Fibroblast of skin of left quadriceps (primary cell): Measurements from ENCODE around the gene PGAP2.
"Not testable (repeated sequence)": the region's sequence is repeated elsewhere in the genome, so short reads cannot be mapped to it uniquely, and the experiment has no call there.

ENCODE experiments used
- DNase-seq, 2 experiments: peaks; one replicate each; pipeline ENCODE4 v3.0.0-alpha.2; 2013; ENCODE audit warnings: low read depth in 2 of 2

Gene PGAP2

GRCh38 chr11:3807909-3808860 is at the start of gene PGAP2:
PGAP2 (plus strand) TSS chr11:3808560; CDS start chr11:3811260, 2,700 bp downstream.
- no peak for DNase-seq

DNA sequence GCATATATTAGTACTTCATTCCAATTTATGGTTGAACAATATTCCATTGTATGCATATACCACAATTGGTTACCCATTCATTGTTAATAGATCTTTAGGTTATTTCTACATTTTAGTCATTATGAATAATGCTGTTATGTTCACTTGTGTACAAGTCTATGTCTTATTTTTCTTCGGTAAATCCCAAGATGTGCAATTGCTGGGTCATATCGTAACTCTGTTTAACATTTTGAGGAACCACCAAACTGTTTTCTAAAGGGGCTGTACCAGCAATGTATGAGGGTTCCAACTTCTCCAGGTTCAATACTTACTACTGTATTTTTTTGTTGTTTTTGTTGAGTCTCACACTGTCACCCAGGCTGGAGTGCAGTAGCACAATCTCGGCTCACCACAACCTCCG is 44.1 kb upstream of the PGAP2 start:
- DNase-seq, result no peak

- not testable (repeated sequence) for DNase-seq
Observed at GRCh38 chr11:3766836-3767235, 41.5 kb upstream of the PGAP2 start.

DNA sequence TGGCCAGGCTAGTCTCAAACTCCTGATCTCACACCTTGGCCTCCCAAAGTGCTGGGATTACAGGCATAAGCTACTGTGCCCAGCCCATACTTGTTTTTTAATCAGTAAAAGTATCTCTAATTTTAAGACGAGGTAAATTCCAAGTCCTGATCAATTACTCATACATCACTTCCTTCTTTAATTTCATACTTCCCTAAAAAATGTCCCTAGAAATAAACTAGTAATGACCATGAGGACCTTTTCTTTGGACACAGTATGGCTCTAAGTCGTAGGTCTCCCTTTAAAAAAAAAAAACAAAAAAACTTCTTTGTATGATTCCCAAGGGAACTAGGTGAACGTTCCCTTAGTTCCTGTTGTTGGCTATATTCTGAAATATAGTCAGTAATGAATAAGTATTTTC is 40.8 kb upstream of the PGAP2 start:
- DNase-seq, result no peak

DNA sequence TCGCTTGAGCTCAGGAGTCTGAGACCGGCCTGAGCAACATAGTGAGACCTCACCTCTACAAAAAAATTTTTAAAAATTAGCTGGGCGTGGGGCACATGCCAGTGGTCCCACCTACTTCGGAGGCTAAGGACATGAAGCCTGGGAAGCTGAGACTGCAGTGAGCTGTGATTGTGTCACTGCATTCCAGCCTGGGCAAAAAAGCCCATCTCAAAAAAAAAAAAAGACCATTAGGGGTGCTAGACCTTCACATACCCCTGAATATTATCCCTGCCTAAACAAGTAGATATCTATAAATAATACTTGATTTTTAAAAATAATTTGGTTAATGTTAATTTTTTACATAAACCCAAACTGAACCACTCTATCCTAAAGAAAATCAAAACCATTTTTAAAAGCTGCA is 35.2 kb upstream of the PGAP2 start:
- DNase-seq, result no peak

DNA sequence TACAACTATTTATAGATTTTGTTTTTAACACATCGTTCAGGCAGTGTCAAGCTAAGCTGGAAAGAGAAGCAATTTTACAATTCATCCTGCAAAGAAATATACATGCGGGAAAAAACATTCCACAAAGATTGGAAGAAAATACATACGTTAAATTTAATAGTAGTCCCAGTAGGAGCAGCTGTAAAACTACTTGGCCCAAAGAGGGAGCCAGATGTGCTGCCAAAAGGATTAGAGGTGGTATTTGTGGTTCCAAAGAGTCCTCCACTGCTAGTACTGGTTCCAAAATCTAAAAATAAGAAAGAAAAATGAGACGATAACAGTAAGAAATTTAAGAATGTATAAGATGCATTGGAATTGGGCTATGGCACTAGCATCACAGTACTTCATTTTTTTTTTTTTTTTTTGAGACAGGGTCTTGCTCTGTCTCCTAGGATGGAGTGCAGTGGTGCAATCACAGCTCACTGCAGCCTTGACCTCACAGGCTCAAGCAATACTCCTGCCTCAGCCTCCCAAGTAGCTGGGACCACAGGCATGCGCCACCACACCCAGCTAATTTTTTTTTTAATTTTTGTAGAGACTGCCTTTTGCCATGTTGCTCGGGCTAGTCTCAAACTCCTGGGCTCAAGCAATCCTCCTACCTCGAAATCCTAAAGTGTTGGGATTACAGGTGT is 32.5 kb upstream of the PGAP2 start:
- peak; percentile 2 to 9 for DNase-seq

DNA sequence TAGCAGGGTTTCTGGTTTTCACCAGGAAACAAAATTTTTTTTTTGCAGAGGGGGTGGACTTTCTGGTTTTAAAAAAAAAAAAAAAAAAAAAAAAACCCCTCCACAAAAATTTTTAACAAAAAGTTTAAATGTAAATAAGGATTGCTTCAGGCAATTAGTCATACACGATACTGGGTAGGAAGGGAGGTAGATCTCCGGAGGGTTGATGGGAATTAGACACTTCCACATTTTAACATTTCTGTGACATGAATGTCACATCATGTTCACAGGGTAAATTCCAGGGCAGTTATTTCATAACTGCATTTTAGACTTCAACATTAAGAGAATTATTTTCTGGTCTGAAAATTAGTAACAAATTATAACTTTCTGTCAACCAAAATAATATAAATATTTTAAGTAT is 26.9 kb upstream of the PGAP2 start:
- DNase-seq, result no peak

- DNase-seq, result no peak
Observed at GRCh38 chr11:3782963-3783362, 25.4 kb upstream of the PGAP2 start.

DNA sequence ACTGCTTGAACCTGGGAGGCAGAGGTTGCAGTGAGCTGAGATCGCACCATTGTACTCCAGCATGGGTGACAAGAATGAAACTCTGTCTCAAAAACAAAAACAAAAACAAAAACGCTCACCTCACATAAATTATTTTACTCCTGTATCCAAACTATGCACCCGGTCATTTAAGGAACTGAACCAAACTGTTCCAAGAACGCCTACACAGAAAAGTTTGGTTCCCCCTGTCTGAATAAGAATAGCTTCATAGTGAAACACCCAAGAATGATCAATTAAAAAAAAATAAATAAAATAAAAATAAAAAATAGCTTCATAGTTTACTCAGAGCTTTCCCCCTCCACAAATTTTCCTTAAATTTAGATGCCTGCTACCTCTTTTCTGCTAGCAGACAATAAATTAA is 24.7 kb upstream of the PGAP2 start:
- no peak for DNase-seq

DNA sequence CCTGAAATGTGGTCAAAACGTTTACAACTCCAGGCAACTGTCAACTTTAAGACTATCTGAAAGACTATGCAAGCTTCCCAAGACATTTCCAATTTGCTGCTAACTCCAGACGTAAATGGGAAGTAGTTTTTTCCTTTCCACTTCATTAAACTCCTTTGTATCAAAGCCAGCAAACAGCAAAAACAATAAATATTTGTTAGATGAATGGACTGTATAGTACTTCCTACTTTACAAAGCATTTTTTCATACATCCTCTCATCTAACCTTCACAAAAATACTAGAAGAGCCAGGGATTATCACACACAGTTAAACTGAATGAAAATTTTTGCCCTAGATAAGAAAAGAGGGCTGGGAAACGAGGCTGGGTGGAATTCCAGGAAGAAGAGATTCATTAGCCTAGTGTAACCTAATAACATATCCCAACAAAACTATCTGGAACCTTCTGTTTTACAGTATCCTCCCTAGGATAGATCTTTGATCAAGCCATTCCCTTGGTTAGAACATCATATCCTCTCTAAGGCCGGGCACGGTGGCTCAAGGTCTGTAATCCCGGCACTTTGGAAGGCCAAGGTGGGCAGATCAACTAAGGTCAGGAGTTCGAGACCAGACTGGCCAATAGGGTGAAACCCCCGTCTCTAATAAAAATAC is 21.5 kb upstream of the PGAP2 start:
- DNase-seq, result no peak

DNA sequence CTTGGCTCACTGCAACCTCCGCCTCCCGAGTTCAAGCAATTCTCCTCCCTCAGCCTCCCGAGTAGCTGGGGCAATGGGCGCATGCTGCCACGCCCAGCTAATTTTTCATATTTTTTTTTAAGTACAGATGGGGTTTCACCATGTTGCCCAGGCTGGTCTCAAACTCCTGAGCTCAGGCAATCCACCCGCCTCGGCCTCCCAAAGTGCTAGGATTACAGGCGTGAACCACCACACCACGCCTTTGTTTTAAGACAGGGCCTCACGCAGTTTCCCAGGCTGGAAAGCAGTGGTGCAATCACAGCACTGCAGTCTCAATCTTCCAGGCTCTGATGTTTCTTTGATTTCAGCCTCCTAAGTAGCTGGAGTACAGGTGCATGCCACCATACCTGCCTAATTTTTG is 14.0 kb upstream of the PGAP2 start:
- not testable (repeated sequence) for DNase-seq

- no peak for DNase-seq
Observed at GRCh38 chr11:3795131-3796001, 13.0 kb upstream of the PGAP2 start.

DNA sequence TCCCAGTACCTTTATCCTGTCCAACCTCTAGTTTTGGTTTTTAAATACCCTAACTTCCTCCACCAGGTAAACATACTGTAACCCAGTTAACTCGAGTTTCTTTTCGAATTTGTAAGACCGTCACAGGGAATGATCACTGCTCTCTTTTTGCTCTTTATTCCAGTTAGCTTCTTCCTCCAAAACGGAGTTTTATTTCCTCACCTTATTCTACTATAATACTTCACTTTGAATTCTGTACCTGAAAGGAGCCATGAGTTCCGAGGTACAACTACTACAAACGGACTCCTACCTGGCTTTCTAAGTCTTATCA is 12.4 kb upstream of the PGAP2 start:
- DNase-seq, result no peak

- DNase-seq, result no peak
Observed at GRCh38 chr11:3796346-3796745, 12.0 kb upstream of the PGAP2 start.

GRCh38 chr11:3796801-3797328 is 11.5 kb upstream of the PGAP2 start:
- no peak for DNase-seq

DNA sequence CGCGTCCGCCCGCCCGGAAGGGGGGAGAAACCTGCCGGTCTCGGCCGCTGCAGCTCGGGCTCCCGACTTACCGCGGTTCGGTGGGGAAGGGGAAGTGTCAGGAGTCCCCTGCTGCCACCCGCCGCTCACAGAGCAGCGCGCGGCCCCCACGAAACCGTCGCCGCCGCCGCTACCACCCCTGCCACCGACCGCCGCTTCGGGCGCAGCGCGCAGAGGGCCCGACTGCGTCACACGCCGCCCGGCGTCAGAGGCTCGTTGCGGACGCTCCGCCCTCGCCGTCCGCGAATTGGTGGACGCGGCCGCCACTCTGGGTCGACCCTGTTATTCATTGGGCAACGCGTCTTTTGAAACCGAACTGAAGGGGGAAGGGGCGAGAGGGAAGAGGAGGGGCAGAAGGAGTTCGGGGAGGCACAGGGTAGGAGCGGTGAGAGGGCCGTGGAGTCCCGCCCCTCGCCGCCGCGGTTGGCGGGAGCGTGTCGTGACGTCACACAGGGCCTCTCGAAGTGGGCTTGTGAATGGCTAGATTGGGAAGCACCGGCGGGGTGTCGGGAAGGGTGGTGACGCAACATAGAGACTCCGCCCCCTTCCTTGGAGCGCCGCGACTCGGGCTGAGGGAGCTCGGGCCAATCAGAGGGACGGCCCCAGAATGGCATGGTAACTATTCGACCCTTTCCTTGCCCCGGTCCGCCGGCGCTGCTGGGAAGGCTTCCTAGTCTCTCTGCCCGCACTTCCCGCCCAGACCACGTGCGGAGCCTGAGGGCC is 10.8 kb upstream of the PGAP2 start, which contains the start of gene NUP98:
Gene NUP98 (minus strand): TSS at position 226 of the 762 bp plus-strand sequence. CDS start 15,437 bp downstream, outside the sequence.
- DNase-seq, result peak; percentile 100

DNA sequence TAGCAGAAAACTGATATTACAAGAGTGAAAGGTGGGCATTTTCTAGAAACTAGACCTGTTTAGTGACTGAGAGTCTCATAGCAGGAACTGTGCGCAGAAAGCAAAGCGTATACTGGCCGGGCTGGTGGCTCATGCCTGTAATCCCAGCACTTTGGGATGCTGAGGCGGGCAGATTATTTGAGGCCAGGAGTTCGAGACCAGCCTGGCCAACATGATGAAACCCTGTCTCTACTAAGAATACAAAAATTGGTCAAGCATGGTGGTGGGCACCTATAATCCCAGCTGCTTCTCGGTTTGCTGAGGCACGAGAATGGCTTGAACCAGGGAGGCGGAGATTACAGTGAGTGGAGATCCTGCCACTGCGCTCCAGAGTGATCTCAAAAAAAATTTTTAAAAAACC is 9.2 kb upstream of the PGAP2 start:
- DNase-seq, result no peak

DNA sequence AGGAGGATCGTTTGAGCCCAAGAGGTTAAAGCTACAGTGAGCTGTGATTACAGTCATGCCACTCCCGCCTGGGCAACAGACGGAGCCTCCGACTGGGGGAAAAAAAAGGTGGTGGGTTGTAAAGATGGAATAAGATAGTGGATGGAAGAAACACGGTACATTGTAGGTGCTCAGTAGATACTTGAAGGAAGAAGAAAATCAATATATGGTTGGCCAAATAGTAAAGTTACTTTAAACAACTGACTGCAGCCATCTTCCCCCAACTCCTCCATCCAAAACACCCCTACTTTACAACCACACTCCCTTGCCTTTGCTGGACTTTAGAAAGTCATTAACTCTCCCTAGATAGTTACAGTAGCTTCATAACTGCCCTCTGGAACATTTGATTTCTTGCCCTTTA is 8.5 kb upstream of the PGAP2 start:
- DNase-seq, result no peak

DNA sequence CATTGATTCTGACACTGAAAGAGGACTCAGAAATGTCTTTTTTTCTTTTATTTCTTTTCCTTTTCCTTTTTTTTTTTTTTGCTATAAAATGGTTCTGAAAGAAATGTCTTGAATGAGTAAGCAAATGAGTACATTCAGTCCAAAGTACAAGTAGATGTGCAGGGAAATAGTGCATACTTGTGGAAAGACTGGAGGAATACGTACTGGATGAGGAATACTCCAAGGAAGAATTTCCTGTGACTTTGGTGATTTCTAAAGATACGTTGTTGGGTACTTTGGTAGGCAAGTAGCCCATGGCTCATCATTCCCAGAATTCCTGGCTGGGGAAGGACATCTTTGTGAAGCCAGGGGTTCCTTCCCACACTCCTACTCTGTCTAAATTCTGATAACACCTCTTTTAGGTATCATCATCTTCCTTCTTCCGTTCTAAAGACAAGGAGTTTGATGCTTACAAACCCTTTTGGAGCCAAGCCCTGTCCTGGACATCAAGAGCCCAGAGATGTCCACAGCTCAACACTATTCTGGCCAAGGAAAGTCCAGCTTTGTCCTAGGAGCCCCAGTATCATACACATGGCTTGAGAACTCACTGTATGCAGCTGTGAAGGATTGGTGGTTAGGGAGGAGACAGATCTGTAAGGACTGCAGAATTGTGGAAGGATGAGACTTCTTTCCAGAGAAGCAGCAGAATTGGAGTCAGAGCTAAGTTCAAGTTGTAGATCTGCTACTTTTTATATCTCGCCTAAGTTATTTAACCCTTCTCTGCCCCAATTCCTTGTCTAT is 6.2 kb upstream of the PGAP2 start:
- DNase-seq, result no peak
